Measurements from ENCODE around the gene GOLGA7B.

DNA sequence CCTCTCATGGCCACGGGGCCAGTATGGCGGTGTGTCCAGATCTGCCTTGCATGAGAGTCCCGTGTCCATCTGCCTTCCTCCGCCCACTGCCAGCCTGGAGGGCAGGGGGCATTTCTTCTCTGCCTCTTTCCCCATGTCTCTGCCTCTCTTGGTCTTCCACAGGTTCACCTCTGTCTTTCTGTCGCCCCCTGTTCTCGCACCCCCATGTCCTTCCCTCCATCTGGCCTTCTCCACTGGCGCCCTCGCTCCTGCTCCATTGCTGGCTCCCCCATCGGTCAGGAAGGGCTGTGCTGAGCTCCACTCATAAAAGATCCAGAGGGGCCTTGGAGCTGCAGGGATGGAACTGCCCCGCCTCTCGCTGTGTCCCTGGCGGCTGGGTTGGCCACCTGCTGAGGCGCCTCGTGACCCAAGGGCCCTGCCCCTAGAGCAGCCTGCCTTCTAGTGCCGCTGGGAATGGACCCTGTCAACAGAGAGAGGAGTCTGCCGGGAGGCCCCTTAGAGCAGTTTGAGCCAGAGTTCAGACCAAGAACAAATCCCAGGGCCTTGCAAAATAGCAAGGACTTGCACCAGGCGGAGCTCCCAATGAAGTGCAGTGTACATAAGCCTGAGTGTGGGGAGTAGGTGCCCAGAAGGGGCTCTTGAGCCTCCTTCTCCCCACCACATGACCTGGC is 42.0 kb downstream of the GOLGA7B start:
- TF ChIP-seq CTCF (conservative IDR thresholded peaks at IDR 0.05; ENCODE audit: low read depth, low read length) = no peak
- TF ChIP-seq POLR2A (IDR thresholded peaks at IDR 0.05; ENCODE audit: low read depth, low read length) = no peak
- TF ChIP-seq CHD1 (IDR thresholded peaks at IDR 0.05; ENCODE audit: low read depth, low read length) = no peak
- no peak for TF ChIP-seq SMC3 (IDR thresholded peaks at IDR 0.05; ENCODE audit: low read depth, low read length)
- no peak for TF ChIP-seq RAD21 (IDR thresholded peaks at IDR 0.05; ENCODE audit: low read length)
- TF ChIP-seq, protein P1, sequence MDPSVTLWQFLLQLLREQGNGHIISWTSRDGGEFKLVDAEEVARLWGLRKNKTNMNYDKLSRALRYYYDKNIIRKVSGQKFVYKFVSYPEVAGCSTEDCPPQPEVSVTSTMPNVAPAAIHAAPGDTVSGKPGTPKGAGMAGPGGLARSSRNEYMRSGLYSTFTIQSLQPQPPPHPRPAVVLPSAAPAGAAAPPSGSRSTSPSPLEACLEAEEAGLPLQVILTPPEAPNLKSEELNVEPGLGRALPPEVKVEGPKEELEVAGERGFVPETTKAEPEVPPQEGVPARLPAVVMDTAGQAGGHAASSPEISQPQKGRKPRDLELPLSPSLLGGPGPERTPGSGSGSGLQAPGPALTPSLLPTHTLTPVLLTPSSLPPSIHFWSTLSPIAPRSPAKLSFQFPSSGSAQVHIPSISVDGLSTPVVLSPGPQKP (IDR thresholded peaks at IDR 0.05; ENCODE audit: borderline replicate concordance, low read depth, low read length) = no peak
- TF ChIP-seq, protein P2, sequence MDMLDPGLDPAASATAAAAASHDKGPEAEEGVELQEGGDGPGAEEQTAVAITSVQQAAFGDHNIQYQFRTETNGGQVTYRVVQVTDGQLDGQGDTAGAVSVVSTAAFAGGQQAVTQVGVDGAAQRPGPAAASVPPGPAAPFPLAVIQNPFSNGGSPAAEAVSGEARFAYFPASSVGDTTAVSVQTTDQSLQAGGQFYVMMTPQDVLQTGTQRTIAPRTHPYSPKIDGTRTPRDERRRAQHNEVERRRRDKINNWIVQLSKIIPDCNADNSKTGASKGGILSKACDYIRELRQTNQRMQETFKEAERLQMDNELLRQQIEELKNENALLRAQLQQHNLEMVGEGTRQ (IDR thresholded peaks at IDR 0.05; ENCODE audit: low read depth, low read length) = no peak
- no peak for TF ChIP-seq RFX5 (IDR thresholded peaks at IDR 0.05; ENCODE audit: low read depth, low read length)
- no peak for TF ChIP-seq MXI1 (IDR thresholded peaks at IDR 0.05; ENCODE audit: borderline replicate concordance, low read depth, low read length)
- no peak for TF ChIP-seq BHLHE40 (IDR thresholded peaks at IDR 0.05; ENCODE audit: low read depth, low read length)
